BE2C (cell line): ENCODE measurements around the gene DGAT2.

Experiments
- DNase-seq: peaks from one replicate; pipeline ENCODE4 v3.0.0-alpha.2; 2020
- H3K27me3 ChIP-seq: fragments of 250-450 bp; sonication (Bioruptor Pico); 2 replicates; pipeline ENCODE4 v1.5.1; 2020; ENCODE audit warnings: mild to moderate bottlenecking
- H3K36me3 ChIP-seq: fragments of 250-450 bp; sonication (Bioruptor Pico); 2 replicates; pipeline ENCODE4 v1.5.1; 2020; ENCODE audit warnings: mild to moderate bottlenecking
- H3K4me1 ChIP-seq: fragments of 250-450 bp; sonication (Bioruptor Pico); 2 replicates; pipeline ENCODE4 v1.5.1; 2020
- H3K4me3 ChIP-seq: 2 replicates; pipeline ENCODE4 v1.5.1; 2011; ENCODE audit warnings: low read depth, low read length
- H3K9me3 ChIP-seq: fragments of 250-450 bp; sonication (Bioruptor Pico); 2 replicates; pipeline ENCODE4 v1.5.1; 2020
- TF ChIP-seq, protein P1 (sequence below): IDR thresholded peaks from 2 replicates; pipeline ENCODE4 v1.5.1; 2012; ENCODE audit warnings: mild to moderate bottlenecking, low read depth, low read length

The DGAT2 gene

DNA sequence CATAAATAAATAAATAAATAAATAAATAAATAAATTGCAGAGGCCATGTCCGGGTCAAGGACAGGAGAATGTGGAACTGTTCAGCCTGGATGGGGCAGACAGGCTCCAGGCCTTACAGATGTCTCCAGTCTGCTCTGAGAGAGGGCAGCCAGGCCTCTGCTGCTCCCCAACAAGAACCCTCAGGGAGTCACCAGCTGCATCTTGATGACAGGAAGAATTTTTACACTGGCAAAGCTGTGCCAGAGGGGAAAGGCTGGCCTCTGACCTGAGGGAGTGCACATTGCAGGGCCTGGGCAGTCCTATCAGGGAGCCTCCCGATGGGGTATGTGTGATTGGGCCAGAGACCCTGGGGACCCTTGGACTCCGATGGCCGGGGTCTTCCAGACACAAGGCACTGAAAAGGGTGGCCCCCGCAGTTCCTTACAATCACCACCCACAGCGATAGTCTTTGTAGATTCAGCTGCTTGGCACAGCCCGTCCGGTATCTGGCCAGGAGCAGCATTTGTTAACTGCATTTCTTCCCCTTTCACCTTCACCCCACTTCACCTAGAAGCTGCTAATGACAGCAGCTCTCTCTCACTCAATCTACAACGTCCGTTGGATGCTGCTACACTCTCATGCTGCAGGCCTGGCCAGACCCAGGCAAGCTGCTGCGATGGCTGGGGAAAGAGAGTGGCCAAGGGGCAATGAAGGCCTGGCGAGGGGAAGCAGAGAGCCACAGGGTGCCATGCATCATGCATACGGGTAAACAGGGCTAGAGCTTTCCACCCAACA, 42.8 kb upstream of the DGAT2 start:
- Histone ChIP-seq H3K4me3 (no peak overlapping the region), H3K27me3 (no peaks in the 10 kb centered on the region), H3K9me3 (no peaks in the 10 kb centered on the region), H3K4me1 (no peaks in the 10 kb centered on the region), H3K36me3 (no peaks in the 10 kb centered on the region)
- DNase-seq = no peak
- TF ChIP-seq, protein P1, sequence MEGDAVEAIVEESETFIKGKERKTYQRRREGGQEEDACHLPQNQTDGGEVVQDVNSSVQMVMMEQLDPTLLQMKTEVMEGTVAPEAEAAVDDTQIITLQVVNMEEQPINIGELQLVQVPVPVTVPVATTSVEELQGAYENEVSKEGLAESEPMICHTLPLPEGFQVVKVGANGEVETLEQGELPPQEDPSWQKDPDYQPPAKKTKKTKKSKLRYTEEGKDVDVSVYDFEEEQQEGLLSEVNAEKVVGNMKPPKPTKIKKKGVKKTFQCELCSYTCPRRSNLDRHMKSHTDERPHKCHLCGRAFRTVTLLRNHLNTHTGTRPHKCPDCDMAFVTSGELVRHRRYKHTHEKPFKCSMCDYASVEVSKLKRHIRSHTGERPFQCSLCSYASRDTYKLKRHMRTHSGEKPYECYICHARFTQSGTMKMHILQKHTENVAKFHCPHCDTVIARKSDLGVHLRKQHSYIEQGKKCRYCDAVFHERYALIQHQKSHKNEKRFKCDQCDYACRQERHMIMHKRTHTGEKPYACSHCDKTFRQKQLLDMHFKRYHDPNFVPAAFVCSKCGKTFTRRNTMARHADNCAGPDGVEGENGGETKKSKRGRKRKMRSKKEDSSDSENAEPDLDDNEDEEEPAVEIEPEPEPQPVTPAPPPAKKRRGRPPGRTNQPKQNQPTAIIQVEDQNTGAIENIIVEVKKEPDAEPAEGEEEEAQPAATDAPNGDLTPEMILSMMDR = no peak

GRCh38 chr11:75728992-75729391, 39.6 kb upstream of the DGAT2 start:
- Histone ChIP-seq H3K4me3 (no peak overlapping the region), H3K36me3 (no peaks in the 10 kb centered on the region), H3K4me1 (no peaks in the 10 kb centered on the region), H3K9me3 (no peaks in the 10 kb centered on the region), H3K27me3 (no peaks in the 10 kb centered on the region)
- TF ChIP-seq, protein P1 = no peak
- DNase-seq = no peak

DNA sequence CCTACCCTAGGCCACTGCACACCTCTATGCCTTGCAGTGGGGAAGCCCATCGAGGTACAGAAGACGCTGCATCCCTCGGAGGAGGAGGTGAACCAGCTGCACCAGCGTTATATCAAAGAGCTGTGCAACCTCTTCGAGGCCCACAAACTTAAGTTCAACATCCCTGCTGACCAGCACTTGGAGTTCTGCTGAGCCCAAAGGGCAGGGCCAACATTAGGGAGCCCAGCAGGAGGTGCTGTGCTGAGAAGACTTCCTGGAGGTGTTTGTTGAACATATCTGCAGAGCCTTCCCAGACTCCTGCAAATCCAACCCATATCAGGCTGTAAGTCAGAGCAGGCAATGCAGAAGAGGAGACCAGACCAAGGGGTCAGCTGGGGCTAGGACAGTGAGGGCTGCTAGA, 37.5 kb upstream of the DGAT2 start:
- H3K36me3 ChIP-seq = no peaks in the 10 kb centered on the region
- no peak for DNase-seq
- no peaks in the 10 kb centered on the region for H3K4me1 ChIP-seq
- no peak overlapping the region for H3K4me3 ChIP-seq
- H3K27me3 ChIP-seq = no peaks in the 10 kb centered on the region
- H3K9me3 ChIP-seq = no peaks in the 10 kb centered on the region
- TF ChIP-seq, protein P1 = 0 out of 2 replicates have a peak, but pooled peaks have one; percentile 2

GRCh38 chr11:75733071-75733430, 35.5 kb upstream of the DGAT2 start:
- no peaks in the 10 kb centered on the region for H3K27me3 ChIP-seq
- no peaks in the 10 kb centered on the region for H3K36me3 ChIP-seq
- no peak for DNase-seq
- H3K4me1 ChIP-seq = no peaks in the 10 kb centered on the region
- no peaks in the 10 kb centered on the region for H3K9me3 ChIP-seq
- TF ChIP-seq, protein P1 = no peak
- no peak overlapping the region for H3K4me3 ChIP-seq

- Histone ChIP-seq H3K4me1 (no peaks in the 10 kb centered on the region), H3K9me3 (no peaks in the 10 kb centered on the region), H3K4me3 (no peak overlapping the region), H3K36me3 (no peaks in the 10 kb centered on the region), H3K27me3 (no peaks in the 10 kb centered on the region)
- DNase-seq = no peak
- TF ChIP-seq, protein P1 = no peak
Measured at GRCh38 chr11:75733431-75734107, 35.0 kb upstream of the DGAT2 start.
